Endodermal cell (in vitro differentiated cells): ENCODE results near the gene TMCC2. TPM values are rescaled to one million over a fixed set of nuclear protein-coding genes. Genes with fewer than 3 reads are reported as not detected.

ENCODE experiments used
- DNase-seq: peaks from one replicate; pipeline ENCODE4 v3.0.0-alpha.2; 2017
- H3K27ac ChIP-seq: 2 replicates; pipeline ENCODE4 v1.5.1; 2013; ENCODE audit warnings: mild to moderate bottlenecking, low read depth, low read length, moderate library complexity
- H3K27me3 ChIP-seq: 2 replicates; pipeline ENCODE4 v1.6.1; 2013; ENCODE audit warnings: mild to moderate bottlenecking, low read length, moderate library complexity; ENCODE audit not compliant: insufficient read depth, control insufficient read depth, poor library complexity, severe bottlenecking
- H3K36me3 ChIP-seq: 2 replicates; pipeline ENCODE4 v1.7.0; 2013; ENCODE audit warnings: mild to moderate bottlenecking, low read length, moderate library complexity; ENCODE audit not compliant: control insufficient read depth, insufficient read depth
- H3K4me1 ChIP-seq: one replicate; pipeline ENCODE4 v1.7.0; 2013; ENCODE audit warnings: low read length; ENCODE audit not compliant: control insufficient read depth, insufficient read depth
- H3K4me3 ChIP-seq: 2 replicates; pipeline ENCODE4 v1.5.1; 2013; ENCODE audit warnings: mild to moderate bottlenecking, low read length, moderate library complexity
- H3K9ac ChIP-seq: 2 replicates; pipeline ENCODE4 v1.6.1; 2013; ENCODE audit warnings: mild to moderate bottlenecking, low read length, moderate library complexity; ENCODE audit not compliant: poor library complexity, severe bottlenecking; ENCODE audit errors: extremely low read depth
- H3K9me3 ChIP-seq: 2 replicates; pipeline ENCODE4 v1.6.1; 2013; ENCODE audit warnings: mild to moderate bottlenecking, low read length, moderate library complexity; ENCODE audit not compliant: control insufficient read depth
- H3K27ac Mint-ChIP-seq: 2 replicates; pipeline ENCODE4 v1.8.0; 2020; ENCODE audit warnings: mixed read lengths
- H3K27me3 Mint-ChIP-seq: 2 replicates; pipeline ENCODE4 v1.8.0; 2021; ENCODE audit warnings: mild to moderate bottlenecking, mixed read lengths; ENCODE audit not compliant: insufficient read depth
- H3K36me3 Mint-ChIP-seq: 2 replicates; pipeline ENCODE4 v1.8.0; 2020; ENCODE audit warnings: low read depth, mixed read lengths
- H3K4me1 Mint-ChIP-seq: 2 replicates; pipeline ENCODE4 v1.8.0; 2020; ENCODE audit warnings: mixed read lengths
- H3K4me3 Mint-ChIP-seq: 2 replicates; pipeline ENCODE4 v1.8.0; 2020; ENCODE audit warnings: mild to moderate bottlenecking, moderate library complexity, mixed read lengths
- H3K9me3 Mint-ChIP-seq: 2 replicates; pipeline ENCODE4 v1.8.0; 2020; ENCODE audit warnings: mild to moderate bottlenecking, mixed read lengths
- WGBS, 2 experiments: methylation state at CpG; one replicate each; pipeline versions ENCODE4 v1.1.5 to v1.1.7; 2013; ENCODE audit warnings: missing lambda C conversion rate in 2 of 2, mixed read lengths in 1 of 2; ENCODE audit not compliant: insufficient coverage in 1 of 2, insufficient read length in 1 of 2; 5-methylcytosine and 5-hydroxymethylcytosine counted together
- total RNA-seq, 2 donors: library from RNA; stranded (reverse); fragmentation: NEBNext Ultra II Directional in 1 of 2; extraction: Animal tissue kit (Norgen Biotek cat#: 25700) in 1 of 2; gene quantifications; 2 replicates in 1 of 2; 3 replicates in 1 of 2; pipeline ENCODE4 v1.2.1, GENCODE V29; 2021
- TF ChIP-seq, protein P1 (sequence below): fragments of 200-600 bp; sonication (generic); conservative IDR thresholded peaks from 2 replicates; pipeline ENCODE4 v1.5.0; 2021; ENCODE audit warnings: antibody characterized with exemption, mild to moderate bottlenecking

Gene TMCC2
- total RNA-seq, 2 donors from 2014 or later = 5.2 to 5.8 TPM

GRCh38 chr1:205243350-205244191 is 15.8 kb downstream of the TMCC2 start:
- no peaks in the 10 kb centered on the region for H3K4me1 ChIP-seq
- DNase-seq = no peak
- H3K4me3 ChIP-seq = no peak overlapping the region
- TF ChIP-seq, protein P1, sequence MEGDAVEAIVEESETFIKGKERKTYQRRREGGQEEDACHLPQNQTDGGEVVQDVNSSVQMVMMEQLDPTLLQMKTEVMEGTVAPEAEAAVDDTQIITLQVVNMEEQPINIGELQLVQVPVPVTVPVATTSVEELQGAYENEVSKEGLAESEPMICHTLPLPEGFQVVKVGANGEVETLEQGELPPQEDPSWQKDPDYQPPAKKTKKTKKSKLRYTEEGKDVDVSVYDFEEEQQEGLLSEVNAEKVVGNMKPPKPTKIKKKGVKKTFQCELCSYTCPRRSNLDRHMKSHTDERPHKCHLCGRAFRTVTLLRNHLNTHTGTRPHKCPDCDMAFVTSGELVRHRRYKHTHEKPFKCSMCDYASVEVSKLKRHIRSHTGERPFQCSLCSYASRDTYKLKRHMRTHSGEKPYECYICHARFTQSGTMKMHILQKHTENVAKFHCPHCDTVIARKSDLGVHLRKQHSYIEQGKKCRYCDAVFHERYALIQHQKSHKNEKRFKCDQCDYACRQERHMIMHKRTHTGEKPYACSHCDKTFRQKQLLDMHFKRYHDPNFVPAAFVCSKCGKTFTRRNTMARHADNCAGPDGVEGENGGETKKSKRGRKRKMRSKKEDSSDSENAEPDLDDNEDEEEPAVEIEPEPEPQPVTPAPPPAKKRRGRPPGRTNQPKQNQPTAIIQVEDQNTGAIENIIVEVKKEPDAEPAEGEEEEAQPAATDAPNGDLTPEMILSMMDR = no peak
- H3K27ac ChIP-seq = no peak overlapping the region
- H3K27me3 Mint-ChIP-seq = no peaks in the 10 kb centered on the region
- no peak overlapping the region for H3K27ac Mint-ChIP-seq
- WGBS, 2 experiments = 91 to 94% methylated on average over 8 of the region's 8 CpGs
- H3K9me3 ChIP-seq = no peaks in the 10 kb centered on the region
- no peaks in the 10 kb centered on the region for H3K4me1 Mint-ChIP-seq
- H3K36me3 ChIP-seq = no peaks in the 10 kb centered on the region
- no peak overlapping the region for H3K4me3 Mint-ChIP-seq
- no peaks in the 10 kb centered on the region for H3K27me3 ChIP-seq
- H3K9me3 Mint-ChIP-seq = no peaks in the 10 kb centered on the region
- peaks cover 1% of the 10 kb centered on the region for H3K36me3 Mint-ChIP-seq
- no peak overlapping the region for H3K9ac ChIP-seq

DNA sequence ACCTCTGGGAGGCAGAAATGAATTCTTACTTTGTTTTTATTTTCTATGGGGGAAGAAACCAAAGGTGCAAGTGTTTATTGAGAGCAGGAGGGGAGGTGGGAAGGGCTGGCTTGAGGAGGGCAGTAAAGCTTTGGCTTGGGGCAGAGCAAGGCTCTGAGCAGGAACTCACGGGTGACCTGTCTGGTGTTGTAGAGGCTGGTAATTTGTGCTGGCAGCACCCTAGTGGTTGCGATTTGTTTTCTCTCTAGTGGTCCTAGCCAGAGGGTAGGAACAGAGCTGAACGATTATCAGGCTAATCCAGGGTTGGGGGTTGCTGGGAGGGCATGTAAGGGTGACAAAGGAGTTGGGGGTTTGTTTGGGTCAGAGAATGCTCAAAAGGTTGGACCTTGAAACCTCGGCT is 16.6 kb downstream of the TMCC2 start:
- Histone ChIP-seq H3K9ac (no peak overlapping the region), H3K9me3 (no peaks in the 10 kb centered on the region), H3K4me3 (no peak overlapping the region), H3K27ac (no peak overlapping the region), H3K27me3 (no peaks in the 10 kb centered on the region), H3K4me1 (no peaks in the 10 kb centered on the region), H3K36me3 (no peaks in the 10 kb centered on the region)
- Mint-ChIP-seq H3K36me3 (peaks cover 1% of the 10 kb centered on the region), H3K27ac (no peak overlapping the region), H3K27me3 (no peaks in the 10 kb centered on the region), H3K9me3 (no peaks in the 10 kb centered on the region), H3K4me3 (no peak overlapping the region), H3K4me1 (no peaks in the 10 kb centered on the region)
- TF ChIP-seq, protein P1 = peak; percentile 24
- 78 to 80% methylated on average over 3 to 4 of the region's 4 CpGs for WGBS, 2 experiments
- DNase-seq = no peak

DNA sequence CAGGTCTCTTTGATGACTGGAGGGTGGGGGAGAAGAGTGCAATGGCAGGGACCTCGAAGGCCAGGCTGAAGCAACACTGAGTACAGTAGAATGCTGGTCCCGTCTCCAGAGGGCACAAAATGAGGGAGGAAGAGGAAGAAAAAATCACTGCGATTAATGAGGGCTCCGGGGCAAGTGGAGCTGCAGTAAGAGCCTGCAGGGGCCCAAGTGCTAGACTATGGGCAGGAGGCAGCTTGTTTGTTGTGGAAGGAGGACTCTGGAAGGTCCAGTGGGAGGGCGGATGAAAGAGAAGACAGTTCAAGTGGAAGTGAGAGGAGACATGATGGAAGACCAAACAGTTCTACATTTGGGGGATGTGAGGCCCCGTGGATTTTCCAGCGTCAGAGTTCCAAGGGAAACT is 17.4 kb downstream of the TMCC2 start:
- H3K4me3 ChIP-seq = no peak overlapping the region
- DNase-seq = no peak
- TF ChIP-seq, protein P1 = no peak
- H3K27ac ChIP-seq = no peak overlapping the region
- Mint-ChIP-seq H3K27ac (no peak overlapping the region), H3K4me3 (no peak overlapping the region), H3K4me1 (no peaks in the 10 kb centered on the region), H3K9me3 (no peaks in the 10 kb centered on the region), H3K36me3 (peaks cover 1% of the 10 kb centered on the region), H3K27me3 (no peaks in the 10 kb centered on the region)
- no peaks in the 10 kb centered on the region for H3K4me1 ChIP-seq
- no peaks in the 10 kb centered on the region for H3K27me3 ChIP-seq
- no peaks in the 10 kb centered on the region for H3K36me3 ChIP-seq
- H3K9me3 ChIP-seq = no peaks in the 10 kb centered on the region
- H3K9ac ChIP-seq = no peak overlapping the region
- 91 to 100% methylated on average over 6 to 7 of the region's 7 CpGs for WGBS, 2 experiments
